ENCODE results near the gene DHRSX. TPM values are rescaled to one million over a fixed set of nuclear protein-coding genes. Genes with fewer than 3 reads are reported as not detected.

The DHRSX gene
- total RNA-seq, 1 donor from 2014 or later, result 37.1 TPM

DNA sequence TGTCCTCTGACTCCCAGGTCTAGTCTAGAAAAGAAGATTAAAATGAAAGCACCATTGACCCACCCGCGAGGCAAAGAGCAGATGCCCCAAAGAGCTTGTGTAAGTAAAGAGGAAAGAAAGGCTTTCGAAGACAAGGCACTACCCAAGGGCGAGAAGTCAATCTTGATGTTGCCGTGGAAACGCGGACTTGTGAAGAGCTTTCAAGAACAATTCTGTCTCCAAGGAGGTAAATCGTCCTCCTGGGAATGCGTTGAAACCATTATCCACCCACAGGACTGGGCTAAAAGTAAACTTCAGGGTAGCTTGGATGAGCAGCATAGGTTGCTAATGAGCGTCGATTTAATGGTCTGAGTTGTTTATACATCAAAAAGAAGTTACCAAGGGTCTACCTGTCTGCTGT lies 189.3 kb downstream of the DHRSX start:
- Mint-ChIP-seq H3K4me1 (ENCODE audit: low read depth, unreplicated experiment) (peaks cover 13% of the 10 kb centered on the region), H3K4me3 (ENCODE audit: unreplicated experiment) (peak overlapping the region; percentile 51), H3K27me3 (ENCODE audit: unreplicated experiment) (peaks cover 2% of the 10 kb centered on the region), H3K9me3 (ENCODE audit: unreplicated experiment) (peaks cover 4% of the 10 kb centered on the region), H3K36me3 (ENCODE audit: unreplicated experiment) (no peaks in the 10 kb centered on the region), H3K27ac (ENCODE audit: unreplicated experiment) (peak overlapping the region; percentile 33)
- DNase-seq, result peak; percentile 46
- TF ChIP-seq, protein P1, sequence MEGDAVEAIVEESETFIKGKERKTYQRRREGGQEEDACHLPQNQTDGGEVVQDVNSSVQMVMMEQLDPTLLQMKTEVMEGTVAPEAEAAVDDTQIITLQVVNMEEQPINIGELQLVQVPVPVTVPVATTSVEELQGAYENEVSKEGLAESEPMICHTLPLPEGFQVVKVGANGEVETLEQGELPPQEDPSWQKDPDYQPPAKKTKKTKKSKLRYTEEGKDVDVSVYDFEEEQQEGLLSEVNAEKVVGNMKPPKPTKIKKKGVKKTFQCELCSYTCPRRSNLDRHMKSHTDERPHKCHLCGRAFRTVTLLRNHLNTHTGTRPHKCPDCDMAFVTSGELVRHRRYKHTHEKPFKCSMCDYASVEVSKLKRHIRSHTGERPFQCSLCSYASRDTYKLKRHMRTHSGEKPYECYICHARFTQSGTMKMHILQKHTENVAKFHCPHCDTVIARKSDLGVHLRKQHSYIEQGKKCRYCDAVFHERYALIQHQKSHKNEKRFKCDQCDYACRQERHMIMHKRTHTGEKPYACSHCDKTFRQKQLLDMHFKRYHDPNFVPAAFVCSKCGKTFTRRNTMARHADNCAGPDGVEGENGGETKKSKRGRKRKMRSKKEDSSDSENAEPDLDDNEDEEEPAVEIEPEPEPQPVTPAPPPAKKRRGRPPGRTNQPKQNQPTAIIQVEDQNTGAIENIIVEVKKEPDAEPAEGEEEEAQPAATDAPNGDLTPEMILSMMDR (IDR thresholded peaks at IDR 0.05; ENCODE audit: partially characterized antibody, unreplicated experiment), result no peak

DNA sequence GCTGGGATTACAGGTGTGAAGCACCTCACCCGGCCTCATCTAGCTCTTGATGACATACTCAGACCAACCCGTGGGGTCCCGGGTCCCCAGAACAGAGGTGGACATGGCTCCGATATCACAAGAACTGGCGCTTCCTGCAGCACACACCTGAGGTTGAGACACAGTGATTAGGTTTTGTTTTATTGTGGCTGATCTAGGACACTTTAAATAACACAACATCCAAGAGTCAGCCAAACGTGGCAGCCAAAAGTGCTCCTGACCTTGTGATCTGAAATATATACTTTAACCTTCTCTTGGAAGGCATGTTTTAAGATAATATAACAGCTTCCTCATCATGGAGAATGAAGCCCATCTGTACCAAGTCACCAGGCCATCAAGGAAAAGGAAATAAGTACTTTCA lies 198.9 kb downstream of the DHRSX start:
- Mint-ChIP-seq H3K36me3 (ENCODE audit: unreplicated experiment) (peaks cover 12% of the 10 kb centered on the region), H3K4me3 (ENCODE audit: unreplicated experiment) (no peak overlapping the region), H3K27me3 (ENCODE audit: unreplicated experiment) (peaks cover 1% of the 10 kb centered on the region), H3K27ac (ENCODE audit: unreplicated experiment) (no peak overlapping the region), H3K4me1 (ENCODE audit: low read depth, unreplicated experiment) (no peaks in the 10 kb centered on the region), H3K9me3 (ENCODE audit: unreplicated experiment) (no peaks in the 10 kb centered on the region)
- TF ChIP-seq, protein P1 (IDR thresholded peaks at IDR 0.05; ENCODE audit: partially characterized antibody, unreplicated experiment), result no peak
- no peak for DNase-seq

DNA sequence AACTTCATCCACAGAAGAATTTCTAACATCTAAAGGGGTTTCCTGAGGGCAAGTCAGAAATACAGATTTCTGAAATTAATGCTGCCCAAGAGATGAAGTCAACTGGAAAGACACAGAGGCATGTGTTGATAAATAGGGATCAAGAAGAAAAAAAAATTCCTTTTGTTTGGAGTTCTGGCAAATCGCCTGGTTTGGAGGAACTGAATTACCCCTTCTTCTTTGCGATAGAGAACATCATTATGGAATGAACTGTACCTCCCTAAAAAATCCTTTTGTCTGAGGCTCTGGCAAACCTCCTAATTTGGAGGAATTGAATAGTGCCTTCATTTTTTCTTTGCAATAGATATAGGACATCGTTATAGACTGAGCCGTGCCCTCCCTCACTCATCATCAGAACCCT lies 200.9 kb downstream of the DHRSX start:
- H3K9me3 Mint-ChIP-seq (ENCODE audit: unreplicated experiment), result peaks cover 1% of the 10 kb centered on the region
- no peak overlapping the region for H3K27ac Mint-ChIP-seq (ENCODE audit: unreplicated experiment)
- peaks cover 12% of the 10 kb centered on the region for H3K36me3 Mint-ChIP-seq (ENCODE audit: unreplicated experiment)
- TF ChIP-seq, protein P1 (IDR thresholded peaks at IDR 0.05; ENCODE audit: partially characterized antibody, unreplicated experiment), result no peak
- H3K4me1 Mint-ChIP-seq (ENCODE audit: low read depth, unreplicated experiment), result no peaks in the 10 kb centered on the region
- H3K4me3 Mint-ChIP-seq (ENCODE audit: unreplicated experiment), result no peak overlapping the region
- no peak for DNase-seq
- H3K27me3 Mint-ChIP-seq (ENCODE audit: unreplicated experiment), result peaks cover 1% of the 10 kb centered on the region

DNA sequence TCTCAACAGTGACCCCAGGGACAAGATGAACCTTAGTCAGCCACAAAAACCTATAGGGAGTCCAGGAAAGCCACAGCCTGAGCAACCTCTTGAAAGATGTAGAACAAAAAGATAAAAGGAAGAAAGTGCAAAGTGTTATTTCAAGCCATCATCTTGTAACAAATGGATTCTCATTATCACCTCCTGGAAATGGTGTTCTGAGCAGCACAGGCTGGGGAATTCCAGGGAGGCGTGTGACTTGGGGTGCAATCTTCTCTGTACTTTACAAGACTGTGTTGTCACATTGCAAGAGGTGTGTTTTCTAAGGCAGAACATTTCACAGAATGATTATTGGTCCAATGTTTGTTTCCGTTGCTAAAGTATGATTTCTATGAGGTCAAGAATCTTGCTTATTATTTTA lies 214.0 kb downstream of the DHRSX start:
- peaks cover 45% of the 10 kb centered on the region for H3K36me3 Mint-ChIP-seq (ENCODE audit: unreplicated experiment)
- peaks cover 4% of the 10 kb centered on the region for H3K27me3 Mint-ChIP-seq (ENCODE audit: unreplicated experiment)
- H3K27ac Mint-ChIP-seq (ENCODE audit: unreplicated experiment), result no peak overlapping the region
- peaks cover 12% of the 10 kb centered on the region for H3K9me3 Mint-ChIP-seq (ENCODE audit: unreplicated experiment)
- H3K4me1 Mint-ChIP-seq (ENCODE audit: low read depth, unreplicated experiment), result no peaks in the 10 kb centered on the region
- H3K4me3 Mint-ChIP-seq (ENCODE audit: unreplicated experiment), result no peak overlapping the region
- TF ChIP-seq, protein P1 (IDR thresholded peaks at IDR 0.05; ENCODE audit: partially characterized antibody, unreplicated experiment), result no peak
- DNase-seq, result no peak

DNA sequence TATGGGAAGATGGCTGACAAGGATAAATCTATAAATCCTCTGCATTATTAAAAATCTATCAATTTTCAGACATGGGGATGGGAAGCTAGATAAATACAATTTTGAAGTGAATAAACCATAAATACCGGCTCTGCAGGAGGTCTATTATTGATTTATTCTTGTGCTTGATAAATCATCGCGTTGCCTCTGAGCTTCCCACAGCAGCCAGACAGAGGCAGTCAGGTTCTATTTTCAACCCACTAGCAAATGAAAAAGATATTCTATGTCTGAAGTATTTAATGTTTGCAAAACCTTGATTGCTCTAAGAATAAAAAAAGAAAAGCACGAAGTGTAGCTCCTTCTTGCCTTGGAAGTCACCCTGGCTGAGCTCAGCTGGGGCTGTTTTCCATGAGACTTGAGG lies 216.2 kb downstream of the DHRSX start:
- H3K4me3 Mint-ChIP-seq (ENCODE audit: unreplicated experiment), result no peak overlapping the region
- H3K27me3 Mint-ChIP-seq (ENCODE audit: unreplicated experiment), result peaks cover 4% of the 10 kb centered on the region
- H3K27ac Mint-ChIP-seq (ENCODE audit: unreplicated experiment), result no peak overlapping the region
- no peaks in the 10 kb centered on the region for H3K4me1 Mint-ChIP-seq (ENCODE audit: low read depth, unreplicated experiment)
- DNase-seq, result no peak
- TF ChIP-seq, protein P1 (IDR thresholded peaks at IDR 0.05; ENCODE audit: partially characterized antibody, unreplicated experiment), result no peak
- peaks cover 45% of the 10 kb centered on the region for H3K36me3 Mint-ChIP-seq (ENCODE audit: unreplicated experiment)
- H3K9me3 Mint-ChIP-seq (ENCODE audit: unreplicated experiment), result peaks cover 12% of the 10 kb centered on the region
